HG03135 (cell line): Measurements from ENCODE around the gene TRIM56.
"Not testable (repeated sequence)": the region's sequence is repeated elsewhere in the genome, so short reads cannot be mapped to it uniquely, and the experiment has no call there.

Experiments
- ATAC-seq: cut with Tn5 transposase; IDR thresholded peaks from one replicate; pipeline ENCODE4 v1.9.1; 2021; ENCODE audit warnings: mild to moderate bottlenecking, moderate library complexity; ENCODE audit not compliant: unreplicated experiment

TRIM56 gene

GRCh38 chr7:101128040-101128834, 43.0 kb downstream of the TRIM56 start:
- no peak for ATAC-seq

GRCh38 chr7:101129603-101130117, 44.4 kb downstream of the TRIM56 start:
- no peak for ATAC-seq

GRCh38 chr7:101132626-101133600, 47.6 kb downstream of the TRIM56 start:
- ATAC-seq: not testable (repeated sequence)

GRCh38 chr7:101133621-101134398, 48.5 kb downstream of the TRIM56 start:
- ATAC-seq: no peak

GRCh38 chr7:101134399-101134980, 49.2 kb downstream of the TRIM56 start:
- ATAC-seq: no peak

- ATAC-seq: no peak
Observed at GRCh38 chr7:101137651-101138212, 52.5 kb downstream of the TRIM56 start.

- ATAC-seq: peak; percentile 68
Observed at GRCh38 chr7:101138213-101138870, 53.1 kb downstream of the TRIM56 start.

- ATAC-seq: no peak
Observed at GRCh38 chr7:101140339-101140699, 55.0 kb downstream of the TRIM56 start.

- no peak for ATAC-seq
Observed at GRCh38 chr7:101140746-101141382, 55.6 kb downstream of the TRIM56 start.
